Mononuclear cell (primary cell): Measurements from ENCODE around the gene TMIGD2. TPM values are rescaled to one million over a fixed set of nuclear protein-coding genes. Genes with fewer than 3 reads are reported as not detected.
"Not testable (repeated sequence)": the region's sequence is repeated elsewhere in the genome, so short reads cannot be mapped to it uniquely, and the experiment has no call there.

ENCODE experiments used
- H3K27me3 ChIP-seq: 2 replicates; pipeline ENCODE4 v1.6.0; 2011; ENCODE audit warnings: low read length, control low read depth; ENCODE audit not compliant: insufficient read depth
- H3K4me1 ChIP-seq: 2 replicates; pipeline ENCODE4 v1.5.1; 2011; ENCODE audit warnings: mild to moderate bottlenecking, low read length, control low read depth; ENCODE audit not compliant: insufficient read depth
- H3K4me3 ChIP-seq: 2 replicates; pipeline ENCODE4 v1.5.1; 2011; ENCODE audit warnings: mild to moderate bottlenecking, low read length, moderate library complexity
- H3K9me3 ChIP-seq: 2 replicates; pipeline ENCODE4 v1.5.1; 2011; ENCODE audit warnings: low read depth, mild to moderate bottlenecking, control low read depth, low read length
- total RNA-seq: library from RNA; depleted of rRNA; stranded (reverse); fragments of >200 nt; gene quantifications from one replicate; pipeline ENCODE4 v1.2.3, GENCODE V29; 2012

Gene TMIGD2
- total RNA-seq, 1 donor, result 27.8 TPM

DNA sequence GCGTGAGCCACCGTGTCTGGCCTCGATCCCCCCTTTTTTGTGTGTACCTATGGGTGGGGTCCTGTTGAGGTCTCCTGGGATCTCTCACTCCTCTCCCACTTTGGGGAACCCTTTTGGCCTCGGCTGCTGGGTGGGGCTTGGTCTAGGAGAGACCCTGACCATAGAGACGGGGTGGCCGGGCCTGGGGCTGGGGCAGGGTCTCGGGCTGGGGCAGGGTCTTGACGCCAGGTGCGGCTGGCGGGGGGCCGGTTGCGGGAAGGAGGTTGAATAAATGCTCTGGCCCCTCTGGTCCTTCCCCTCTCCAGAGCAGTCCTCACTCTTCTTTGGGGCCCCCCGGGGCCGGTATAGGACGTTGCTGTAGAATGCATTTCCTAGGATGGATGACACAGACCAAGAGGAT lies 9.7 kb downstream of the TMIGD2 start:
- Histone ChIP-seq H3K4me1 (no peaks in the 10 kb centered on the region), H3K9me3 (no peaks in the 10 kb centered on the region), H3K27me3 (no peaks in the 10 kb centered on the region), H3K4me3 (no peak overlapping the region)

- no peaks in the 10 kb centered on the region for H3K4me1 ChIP-seq
These were observed 10.9 kb downstream of the TMIGD2 start for GRCh38 chr19:4291184-4291732.

DNA sequence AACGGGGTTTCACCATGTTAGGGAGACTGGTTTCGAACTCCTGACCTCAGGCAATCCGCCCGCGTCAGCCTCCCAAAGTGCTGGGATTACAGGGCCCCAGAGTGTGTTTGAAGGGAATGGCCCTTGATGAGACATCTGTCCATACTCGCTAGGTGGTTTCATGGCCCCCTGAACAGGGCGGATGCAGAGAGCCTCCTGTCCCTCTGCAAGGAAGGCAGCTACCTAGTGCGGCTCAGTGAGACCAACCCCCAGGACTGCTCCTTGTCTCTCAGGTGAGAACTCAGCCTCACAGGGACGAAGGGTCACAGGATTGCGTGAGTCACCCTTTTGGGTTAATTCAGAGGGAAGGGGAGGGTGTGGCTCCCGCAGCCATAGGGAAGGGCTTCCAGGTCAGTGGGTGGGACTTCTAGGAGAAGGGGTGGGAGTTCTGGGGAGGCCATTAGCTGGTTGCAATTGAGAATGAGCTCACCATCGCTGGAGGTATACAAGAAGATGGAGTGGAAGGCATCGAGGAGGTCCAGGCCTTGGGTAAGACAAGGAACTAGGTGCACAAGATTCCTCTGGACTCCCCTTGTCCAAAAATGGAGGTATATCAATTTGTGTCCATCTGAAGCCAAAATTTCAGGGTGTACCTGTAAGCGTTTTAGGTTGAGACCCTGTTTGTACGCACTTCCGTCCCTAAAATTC lies 14.0 kb downstream of the TMIGD2 start:
- Histone ChIP-seq H3K4me1 (no peaks in the 10 kb centered on the region), H3K27me3 (no peaks in the 10 kb centered on the region), H3K4me3 (no peak overlapping the region), H3K9me3 (no peaks in the 10 kb centered on the region)

More at GRCh38 chr19:4291184-4291732, 10.9 kb downstream of the TMIGD2 start:
- H3K9me3 ChIP-seq, result no peaks in the 10 kb centered on the region
- no peak overlapping the region for H3K4me3 ChIP-seq
- no peaks in the 10 kb centered on the region for H3K27me3 ChIP-seq

DNA sequence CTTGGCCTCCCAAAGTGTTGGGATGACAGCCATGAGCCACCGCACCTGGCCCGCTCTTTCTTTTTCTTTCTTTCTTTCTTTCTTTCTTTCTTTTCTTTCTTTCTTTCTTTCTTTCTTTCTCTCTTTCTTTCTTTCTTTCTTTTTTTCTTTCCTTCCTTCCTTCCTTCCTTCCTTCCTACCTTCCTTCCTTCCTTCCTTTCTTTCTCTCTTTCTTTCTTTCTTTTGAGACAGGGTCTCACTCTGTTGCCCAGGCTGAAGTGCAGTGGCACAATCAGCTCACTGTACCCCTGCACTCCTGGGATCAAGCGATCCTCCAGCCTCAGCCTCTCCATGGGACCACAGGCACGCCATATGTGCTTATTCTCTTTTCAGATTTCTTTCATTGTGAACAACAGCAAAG lies 16.0 kb downstream of the TMIGD2 start:
- H3K4me1 ChIP-seq, H3K9me3 ChIP-seq, H3K27me3 ChIP-seq, H3K4me3 ChIP-seq: not testable (repeated sequence)

- H3K4me1 ChIP-seq, result no peaks in the 10 kb centered on the region
- H3K4me3 ChIP-seq, result no peak overlapping the region
- no peaks in the 10 kb centered on the region for H3K9me3 ChIP-seq
- H3K27me3 ChIP-seq, result peaks cover 4% of the 10 kb centered on the region
These were observed 17.2 kb downstream of the TMIGD2 start for GRCh38 chr19:4284974-4285373.

DNA sequence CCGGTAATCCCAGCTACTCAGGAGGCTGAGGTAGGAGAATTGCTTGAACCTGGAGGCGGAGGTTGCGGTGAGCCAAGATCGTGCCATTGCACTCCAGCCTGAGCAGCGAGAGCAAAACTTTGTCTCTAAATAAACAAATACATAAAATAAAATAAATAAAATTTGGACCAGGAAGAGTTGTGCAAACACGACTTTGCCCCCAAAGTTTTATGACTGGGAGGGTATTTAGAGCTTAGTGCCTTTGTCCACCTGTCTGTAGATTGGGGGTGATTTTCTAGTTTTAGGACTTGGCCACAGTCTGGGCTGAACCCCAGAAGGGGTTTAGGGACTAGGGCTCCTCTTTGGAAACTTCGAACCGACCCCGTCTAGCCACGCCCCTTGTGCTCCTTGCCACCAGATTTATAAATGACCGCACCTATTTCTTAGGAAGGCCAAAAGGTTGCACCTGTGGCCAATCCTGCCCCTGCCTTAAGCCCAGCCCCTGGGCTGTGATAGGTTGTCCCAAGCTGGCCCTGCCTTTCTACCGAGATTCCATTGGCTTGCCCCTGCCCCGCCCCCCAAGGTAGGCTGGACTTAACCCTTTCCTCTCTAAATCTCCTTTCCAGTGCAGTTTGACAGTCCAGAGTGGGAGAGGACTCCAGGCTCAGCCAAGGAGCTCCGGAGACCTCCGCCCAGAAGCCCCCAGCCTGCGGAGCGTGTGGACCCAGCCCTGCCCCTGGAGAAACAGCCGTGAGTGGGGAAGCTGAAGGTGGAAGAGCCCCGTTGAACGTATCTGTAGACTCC lies 17.8 kb downstream of the TMIGD2 start:
- Histone ChIP-seq H3K9me3 (no peaks in the 10 kb centered on the region), H3K27me3 (peaks cover 11% of the 10 kb centered on the region), H3K4me3 (no peak overlapping the region), H3K4me1 (no peaks in the 10 kb centered on the region)

DNA sequence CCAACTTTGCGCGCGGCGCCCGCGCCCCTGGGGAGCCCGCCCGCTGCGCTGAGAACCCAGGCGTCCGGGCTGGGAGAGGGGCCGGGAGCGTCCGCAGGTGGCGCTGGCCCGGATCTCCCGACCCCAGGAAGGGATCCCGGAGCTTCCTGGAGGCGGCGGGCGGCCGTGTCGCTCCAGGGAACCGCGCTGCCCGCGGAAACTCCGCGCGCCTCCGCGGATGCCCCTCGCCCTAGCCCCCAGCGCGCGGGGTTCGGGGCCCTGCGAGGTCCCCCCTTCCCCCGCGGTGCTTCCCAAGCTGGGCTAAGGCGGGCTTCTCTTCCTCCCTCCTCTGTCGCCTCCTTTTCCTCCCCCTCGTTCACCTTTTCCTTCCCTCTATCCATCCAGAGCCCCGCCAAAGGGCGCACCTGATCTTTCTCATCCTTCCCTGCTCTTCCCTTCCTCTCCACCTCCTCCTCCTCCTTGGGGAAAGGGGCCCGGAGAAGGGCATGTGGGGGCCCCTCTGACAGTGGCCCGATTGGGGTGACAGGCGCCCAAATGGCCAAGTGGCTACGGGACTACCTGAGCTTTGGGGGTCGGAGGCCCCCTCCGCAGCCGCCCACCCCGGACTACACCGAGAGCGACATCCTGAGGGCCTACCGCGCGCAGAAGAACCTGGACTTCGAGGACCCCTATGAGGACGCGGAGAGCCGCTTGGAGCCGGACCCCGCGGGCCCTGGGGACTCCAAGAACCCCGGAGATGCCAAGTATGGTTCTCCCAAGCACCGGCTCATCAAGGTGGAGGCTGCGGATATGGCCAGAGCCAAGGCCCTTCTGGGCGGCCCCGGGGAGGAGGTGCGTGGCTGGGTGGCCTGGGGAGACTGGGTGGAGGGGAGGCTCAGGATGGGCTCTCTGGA lies 22.4 kb downstream of the TMIGD2 start:
- peaks cover 15% of the 10 kb centered on the region for H3K27me3 ChIP-seq
- H3K9me3 ChIP-seq, result no peaks in the 10 kb centered on the region
- no peak overlapping the region for H3K4me3 ChIP-seq

GRCh38 chr19:4279267-4279529 lies 23.0 kb downstream of the TMIGD2 start:
- Histone ChIP-seq H3K4me3 (no peak overlapping the region), H3K9me3 (no peaks in the 10 kb centered on the region), H3K27me3 (peaks cover 15% of the 10 kb centered on the region), H3K4me1 (no peaks in the 10 kb centered on the region)

More for the DNA sequence above, 22.4 kb downstream of the TMIGD2 start:
- no peaks in the 10 kb centered on the region for H3K4me1 ChIP-seq

DNA sequence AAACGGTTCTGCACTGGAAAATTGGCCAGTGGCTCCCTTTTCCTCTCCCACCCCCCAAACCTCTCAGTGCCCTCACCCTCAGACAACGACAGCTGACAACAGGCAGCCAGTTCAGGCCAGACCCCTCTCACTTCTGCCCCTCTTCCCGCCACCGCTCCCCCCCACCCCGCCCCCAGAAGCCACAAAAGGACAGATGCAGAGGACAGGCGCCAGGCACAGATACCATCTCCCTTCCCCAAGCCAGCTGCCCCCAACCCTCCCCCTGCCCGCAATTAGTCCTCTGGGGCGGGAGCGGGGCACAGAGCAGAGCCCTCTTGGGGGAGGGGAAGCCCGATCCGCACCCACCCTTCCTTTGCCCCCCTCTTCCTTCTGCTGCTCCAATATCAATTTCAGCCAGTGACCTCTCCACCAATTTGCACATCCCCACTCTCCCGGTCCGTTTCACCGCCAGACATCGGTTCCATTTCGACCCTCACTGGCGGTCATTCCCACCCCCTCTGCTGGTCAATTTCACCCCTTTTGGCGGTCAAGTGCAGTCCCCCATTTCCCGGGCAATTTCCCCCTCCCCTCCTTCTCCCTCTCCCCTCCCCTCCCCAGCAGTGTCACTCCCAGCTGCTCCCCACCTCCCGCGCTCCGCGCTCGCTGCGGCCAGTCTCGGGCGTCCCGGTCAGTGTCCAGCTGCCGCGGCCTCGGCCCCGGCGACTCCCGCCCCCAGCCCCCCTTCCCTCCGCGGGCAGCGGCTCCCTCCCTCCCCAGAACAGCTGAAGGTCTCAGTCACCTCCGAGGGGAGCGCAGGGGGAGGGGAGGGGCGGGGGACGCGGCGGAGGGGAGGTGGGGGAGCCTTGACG lies 23.5 kb downstream of the TMIGD2 start, which contains the start of gene SHD:
Gene SHD, plus strand, starts transcription at position 848 of the 848 bp plus-strand sequence. CDS start 798 bp downstream, outside the sequence.
- Histone ChIP-seq H3K27me3 (peaks cover 15% of the 10 kb centered on the region), H3K4me3 (no peak within 1 kb of the TSS), H3K4me1 (no peaks in the 10 kb centered on the region), H3K9me3 (no peaks in the 10 kb centered on the region)

DNA sequence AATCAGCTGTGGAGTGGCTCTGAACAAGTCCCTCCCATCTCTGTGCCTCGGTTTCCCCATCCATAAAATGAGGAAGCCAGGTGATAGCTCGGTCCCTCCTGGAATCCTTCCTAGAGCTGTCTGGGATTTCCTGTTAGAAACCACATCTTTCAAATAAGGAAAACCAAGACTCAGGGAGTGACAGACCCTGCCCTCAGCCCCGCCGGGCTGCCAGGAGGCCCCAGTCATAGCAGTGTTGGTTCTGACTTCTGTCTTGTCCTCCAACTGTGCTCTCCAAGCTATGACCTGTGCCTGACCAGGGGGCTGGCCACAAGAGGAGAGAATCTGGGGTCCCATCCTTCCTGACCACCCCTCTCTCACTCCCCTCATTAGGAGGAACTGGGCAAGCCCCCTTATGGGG lies 24.2 kb downstream of the TMIGD2 start:
- Histone ChIP-seq H3K4me3 (no peak overlapping the region), H3K9me3 (no peaks in the 10 kb centered on the region), H3K4me1 (no peaks in the 10 kb centered on the region), H3K27me3 (peaks cover 15% of the 10 kb centered on the region)

- Histone ChIP-seq H3K9me3 (no peaks in the 10 kb centered on the region), H3K4me1 (no peaks in the 10 kb centered on the region), H3K27me3 (peaks cover 15% of the 10 kb centered on the region), H3K4me3 (no peak overlapping the region)
These were observed 24.9 kb downstream of the TMIGD2 start for GRCh38 chr19:4277191-4277696.

DNA sequence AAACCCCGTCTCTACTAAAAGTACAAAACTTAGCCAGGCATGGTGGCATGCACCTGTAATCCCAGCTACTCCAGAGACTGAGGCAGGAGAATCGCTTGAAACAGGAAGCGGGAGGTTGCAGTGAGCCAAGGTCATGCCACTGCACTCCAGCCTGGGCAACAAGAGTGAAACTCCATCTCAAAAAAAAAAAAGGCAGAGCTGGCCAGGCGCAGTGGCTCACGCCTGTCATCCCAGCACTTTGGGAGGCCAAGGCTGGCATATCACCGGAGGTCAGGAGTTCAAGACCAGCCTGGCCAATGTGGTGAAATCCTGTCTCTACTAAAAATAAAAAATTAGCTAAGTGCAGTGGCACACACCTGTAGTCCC lies 27.9 kb downstream of the TMIGD2 start:
- not testable (repeated sequence) for H3K9me3 ChIP-seq, H3K4me3 ChIP-seq, H3K4me1 ChIP-seq, H3K27me3 ChIP-seq

DNA sequence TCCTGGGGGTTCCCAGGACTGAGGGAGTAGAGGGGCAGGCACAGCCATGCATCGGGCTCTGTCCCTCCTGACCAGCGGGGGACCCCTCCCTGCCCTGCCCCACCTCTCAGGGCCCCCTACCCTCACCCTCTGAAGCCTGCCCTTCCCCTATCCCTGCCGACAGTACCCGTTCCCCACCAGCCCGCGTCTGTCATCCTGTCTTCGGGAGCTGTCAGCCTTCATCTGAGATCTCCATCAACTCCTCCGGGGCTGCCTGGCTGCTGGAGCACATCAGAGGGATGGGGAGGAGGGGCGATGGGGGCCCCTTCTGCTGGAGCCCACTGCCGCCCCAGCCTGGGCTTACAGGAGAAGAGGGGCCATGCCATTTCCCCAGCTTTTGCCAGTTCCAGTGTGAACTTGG lies 29.3 kb downstream of the TMIGD2 start:
- Histone ChIP-seq H3K27me3 (peaks cover under 1% of the 10 kb centered on the region), H3K9me3 (no peaks in the 10 kb centered on the region), H3K4me3 (no peak overlapping the region), H3K4me1 (no peaks in the 10 kb centered on the region)

DNA sequence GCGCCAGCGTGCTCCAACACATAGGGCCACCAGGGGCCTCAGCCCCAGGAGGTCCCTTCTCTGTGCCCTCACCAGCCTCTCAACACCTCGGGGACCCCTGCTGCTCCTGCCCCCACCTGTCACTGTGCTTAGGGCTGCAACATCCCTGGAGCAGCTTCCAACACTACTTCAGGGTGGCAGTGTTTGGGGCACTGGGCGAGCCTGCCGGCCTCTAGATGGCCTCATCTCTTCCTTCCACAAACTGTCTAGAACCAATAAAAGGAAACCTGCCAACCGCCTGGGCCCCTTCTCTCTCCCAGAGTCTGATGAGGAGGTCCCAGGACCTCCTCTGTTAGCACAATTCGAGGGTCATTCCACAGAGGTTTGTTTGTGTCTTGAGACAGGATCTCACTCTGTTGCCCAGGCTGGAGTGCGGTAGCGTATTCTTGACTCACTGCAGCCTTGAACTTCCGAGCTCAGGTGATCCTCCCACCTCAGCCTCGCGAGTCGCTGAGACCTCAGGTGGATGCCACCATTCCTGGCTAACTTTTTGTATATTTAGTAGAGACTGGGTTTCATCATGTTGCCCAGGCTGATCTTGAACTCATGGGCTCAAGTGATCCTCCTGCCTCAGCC lies 33.3 kb downstream of the TMIGD2 start:
- no peaks in the 10 kb centered on the region for H3K9me3 ChIP-seq
- no peak overlapping the region for H3K4me3 ChIP-seq
- H3K4me1 ChIP-seq, result peaks cover 17% of the 10 kb centered on the region
- no peaks in the 10 kb centered on the region for H3K27me3 ChIP-seq
